Activated naive CD8-positive, alpha-beta T cell treated with anti-CD3 and anti-CD28 coated beads, Interleukin-2, amount 10 ng/mL, durations not matched to agents 7 days and 5 days (primary cell): ENCODE results near the gene CDKN1A. TPM values are rescaled to one million over a fixed set of nuclear protein-coding genes. Genes with fewer than 3 reads are reported as not detected.
A peak's percentile ranks its signal among the peaks of the same experiment; 100 is the strongest.

ENCODE experiments used
- ATAC-seq: fragments of 150-1000 bp; cut with Tn5 transposase; one replicate; pipeline ENCODE4 v1.10.0; 2021; ENCODE audit warnings: low read depth, moderate library complexity
- POLR2A ChIA-PET: fragments of 350-600 bp; sonication (Branson Sonifier 250); formaldehyde crosslinking; loops from one replicate; lab custom pipeline; 2021; ENCODE audit warnings: antibody characterized with exemption; lab: Charles Lee
- DNase-seq: peaks from one replicate; pipeline ENCODE4 v3.0.0; 2021
- H3K27ac Mint-ChIP-seq: one replicate; pipeline ENCODE4 v1.8.0; 2022; ENCODE audit warnings: mild to moderate bottlenecking, mixed read lengths
- H3K27me3 Mint-ChIP-seq: one replicate; pipeline ENCODE4 v1.8.0; 2022; ENCODE audit warnings: mild to moderate bottlenecking, moderate library complexity, mixed read lengths
- H3K36me3 Mint-ChIP-seq: one replicate; pipeline ENCODE4 v1.8.0; 2021; ENCODE audit warnings: mild to moderate bottlenecking, mixed read lengths
- H3K4me1 Mint-ChIP-seq: one replicate; pipeline ENCODE4 v1.8.0; 2021; ENCODE audit warnings: mixed read lengths
- H3K4me3 Mint-ChIP-seq: one replicate; pipeline ENCODE4 v1.8.0; 2022; ENCODE audit warnings: mild to moderate bottlenecking, moderate library complexity, mixed read lengths
- H3K9me3 Mint-ChIP-seq: one replicate; pipeline ENCODE4 v1.8.0; 2021; ENCODE audit warnings: mixed read lengths
- total RNA-seq, 2 experiments: library from RNA; stranded (reverse); gene quantifications; one replicate each; pipeline ENCODE4 v1.2.3, GENCODE V29; 2021

Gene CDKN1A
- 10 to 100 TPM; 25.1 to 25.9 TPM for total RNA-seq

- no peaks in the 10 kb centered on the region for H3K9me3 Mint-ChIP-seq
- no peaks in the 10 kb centered on the region for H3K27me3 Mint-ChIP-seq
- H3K4me1 Mint-ChIP-seq, result peaks cover 49% of the 10 kb centered on the region
- peaks cover 5% of the 10 kb centered on the region for H3K36me3 Mint-ChIP-seq
- DNase-seq (peak; percentile 86), ATAC-seq (peak; percentile 60)
- peak within 1 kb of the TSS; percentile 99 for H3K4me3 Mint-ChIP-seq
- H3K27ac Mint-ChIP-seq, result peak within 1 kb of the TSS; percentile 96
- POLR2A ChIA-PET, result interaction anchor here (0.5 to 1.8 kb wide), 16 partner anchors 11 to 255 kb away, joined by 3 to 6 read pairs (median 3); partner anchors contain the start of gene PPIL1
Observed at GRCh38 chr6:36678488-36679042, at the start of gene CDKN1A. CDKN1A (plus strand) TSS chr6:36678714; CDS start chr6:36684102, 5,388 bp downstream.

- Mint-ChIP-seq H3K4me3 (no peak overlapping the region), H3K9me3 (no peaks in the 10 kb centered on the region), H3K36me3 (no peaks in the 10 kb centered on the region), H3K27ac (no peak overlapping the region), H3K4me1 (peaks cover 13% of the 10 kb centered on the region), H3K27me3 (peaks cover 2% of the 10 kb centered on the region)
- POLR2A ChIA-PET, result no interaction called here
- DNase-seq (no peak), ATAC-seq (no peak)
Observed at GRCh38 chr6:36629784-36630183, 48.7 kb upstream of the CDKN1A start.

- Mint-ChIP-seq H3K4me3 (no peak overlapping the region), H3K36me3 (no peaks in the 10 kb centered on the region), H3K27me3 (peaks cover 6% of the 10 kb centered on the region), H3K4me1 (peaks cover 6% of the 10 kb centered on the region), H3K27ac (no peak overlapping the region), H3K9me3 (no peaks in the 10 kb centered on the region)
- POLR2A ChIA-PET, result no interaction called here
- no peak for ATAC-seq
- DNase-seq, result no peak
Observed at GRCh38 chr6:36631326-36632011, 47.0 kb upstream of the CDKN1A start.

- no peaks in the 10 kb centered on the region for H3K4me1 Mint-ChIP-seq
- no peak overlapping the region for H3K27ac Mint-ChIP-seq
- no peaks in the 10 kb centered on the region for H3K36me3 Mint-ChIP-seq
- H3K9me3 Mint-ChIP-seq, result no peaks in the 10 kb centered on the region
- DNase-seq (no peak), ATAC-seq (no peak)
- H3K27me3 Mint-ChIP-seq, result peaks cover 6% of the 10 kb centered on the region
- no peak overlapping the region for H3K4me3 Mint-ChIP-seq
- POLR2A ChIA-PET, result interaction anchor here (0.7 kb wide), 1 partner anchor 217 kb away, joined by 3 read pairs; no protein-coding TSS in a partner anchor
Observed at GRCh38 chr6:36633370-36633769, 45.1 kb upstream of the CDKN1A start.

GRCh38 chr6:36633915-36634314 lies 44.6 kb upstream of the CDKN1A start:
- no peak for DNase-seq
- no peak overlapping the region for H3K27ac Mint-ChIP-seq

GRCh38 chr6:36634317-36635108 lies 44.0 kb upstream of the CDKN1A start:
- Mint-ChIP-seq H3K27ac (no peak overlapping the region), H3K27me3 (peaks cover 6% of the 10 kb centered on the region), H3K9me3 (no peaks in the 10 kb centered on the region), H3K4me3 (no peak overlapping the region), H3K4me1 (no peaks in the 10 kb centered on the region), H3K36me3 (no peaks in the 10 kb centered on the region)
- DNase-seq (no peak), ATAC-seq (no peak)
- POLR2A ChIA-PET, result no interaction called here

More at GRCh38 chr6:36633915-36634314, 44.6 kb upstream of the CDKN1A start:
- Mint-ChIP-seq H3K27me3 (peaks cover 6% of the 10 kb centered on the region), H3K4me3 (no peak overlapping the region), H3K4me1 (no peaks in the 10 kb centered on the region), H3K36me3 (no peaks in the 10 kb centered on the region), H3K9me3 (no peaks in the 10 kb centered on the region)
- POLR2A ChIA-PET, result no interaction called here
- ATAC-seq, result no peak

- no peak overlapping the region for H3K27ac Mint-ChIP-seq
- POLR2A ChIA-PET, result no interaction called here
- ATAC-seq (no peak), DNase-seq (no peak)
- H3K36me3 Mint-ChIP-seq, result no peaks in the 10 kb centered on the region
- H3K4me1 Mint-ChIP-seq, result no peaks in the 10 kb centered on the region
- no peaks in the 10 kb centered on the region for H3K9me3 Mint-ChIP-seq
- H3K4me3 Mint-ChIP-seq, result no peak overlapping the region
- H3K27me3 Mint-ChIP-seq, result peaks cover 6% of the 10 kb centered on the region
Observed at GRCh38 chr6:36636283-36636682, 42.2 kb upstream of the CDKN1A start.

GRCh38 chr6:36636687-36637418 lies 41.7 kb upstream of the CDKN1A start:
- Mint-ChIP-seq H3K4me3 (no peak overlapping the region), H3K27ac (no peak overlapping the region), H3K36me3 (no peaks in the 10 kb centered on the region), H3K27me3 (peaks cover 6% of the 10 kb centered on the region), H3K4me1 (no peaks in the 10 kb centered on the region), H3K9me3 (no peaks in the 10 kb centered on the region)
- DNase-seq, result no peak
- ATAC-seq, result no peak
- POLR2A ChIA-PET, result no interaction called here

GRCh38 chr6:36638579-36638978 lies 39.9 kb upstream of the CDKN1A start:
- POLR2A ChIA-PET, result no interaction called here
- H3K27ac Mint-ChIP-seq, result no peak overlapping the region

GRCh38 chr6:36639171-36639808 lies 39.2 kb upstream of the CDKN1A start:
- POLR2A ChIA-PET, result no interaction called here
- no peak for ATAC-seq
- Mint-ChIP-seq H3K36me3 (no peaks in the 10 kb centered on the region), H3K9me3 (no peaks in the 10 kb centered on the region), H3K27me3 (peaks cover 6% of the 10 kb centered on the region), H3K27ac (no peak overlapping the region), H3K4me3 (no peak overlapping the region), H3K4me1 (no peaks in the 10 kb centered on the region)
- no peak for DNase-seq

More at GRCh38 chr6:36638579-36638978, 39.9 kb upstream of the CDKN1A start:
- ATAC-seq (no peak), DNase-seq (no peak)
- H3K36me3 Mint-ChIP-seq, result no peaks in the 10 kb centered on the region
- no peaks in the 10 kb centered on the region for H3K4me1 Mint-ChIP-seq
- no peaks in the 10 kb centered on the region for H3K9me3 Mint-ChIP-seq
- no peak overlapping the region for H3K4me3 Mint-ChIP-seq
- H3K27me3 Mint-ChIP-seq, result peaks cover 6% of the 10 kb centered on the region

- H3K36me3 Mint-ChIP-seq, result no peaks in the 10 kb centered on the region
- H3K27ac Mint-ChIP-seq, result no peak overlapping the region
Observed at GRCh38 chr6:36641543-36641942, 37.0 kb upstream of the CDKN1A start.

GRCh38 chr6:36642913-36643817 lies 35.3 kb upstream of the CDKN1A start:
- Mint-ChIP-seq H3K9me3 (no peaks in the 10 kb centered on the region), H3K4me3 (no peak overlapping the region), H3K27ac (no peak overlapping the region), H3K27me3 (peaks cover 8% of the 10 kb centered on the region), H3K4me1 (no peaks in the 10 kb centered on the region), H3K36me3 (no peaks in the 10 kb centered on the region)
- POLR2A ChIA-PET, result no interaction called here
- DNase-seq, result no peak
- no peak for ATAC-seq

More at GRCh38 chr6:36641543-36641942, 37.0 kb upstream of the CDKN1A start:
- POLR2A ChIA-PET, result no interaction called here
- Mint-ChIP-seq H3K4me1 (no peaks in the 10 kb centered on the region), H3K9me3 (no peaks in the 10 kb centered on the region), H3K27me3 (peaks cover 5% of the 10 kb centered on the region), H3K4me3 (no peak overlapping the region)
- DNase-seq (no peak), ATAC-seq (no peak)
